GM21515 (cell line): ENCODE data around the gene PVALB.
"Not testable (repeated sequence)": the region's sequence is repeated elsewhere in the genome, so short reads cannot be mapped to it uniquely, and the experiment has no call there.

ENCODE experiments used
- ATAC-seq: cut with Tn5 transposase; IDR thresholded peaks from one replicate; pipeline ENCODE4 v1.9.1; 2021; ENCODE audit not compliant: unreplicated experiment

PVALB gene

DNA sequence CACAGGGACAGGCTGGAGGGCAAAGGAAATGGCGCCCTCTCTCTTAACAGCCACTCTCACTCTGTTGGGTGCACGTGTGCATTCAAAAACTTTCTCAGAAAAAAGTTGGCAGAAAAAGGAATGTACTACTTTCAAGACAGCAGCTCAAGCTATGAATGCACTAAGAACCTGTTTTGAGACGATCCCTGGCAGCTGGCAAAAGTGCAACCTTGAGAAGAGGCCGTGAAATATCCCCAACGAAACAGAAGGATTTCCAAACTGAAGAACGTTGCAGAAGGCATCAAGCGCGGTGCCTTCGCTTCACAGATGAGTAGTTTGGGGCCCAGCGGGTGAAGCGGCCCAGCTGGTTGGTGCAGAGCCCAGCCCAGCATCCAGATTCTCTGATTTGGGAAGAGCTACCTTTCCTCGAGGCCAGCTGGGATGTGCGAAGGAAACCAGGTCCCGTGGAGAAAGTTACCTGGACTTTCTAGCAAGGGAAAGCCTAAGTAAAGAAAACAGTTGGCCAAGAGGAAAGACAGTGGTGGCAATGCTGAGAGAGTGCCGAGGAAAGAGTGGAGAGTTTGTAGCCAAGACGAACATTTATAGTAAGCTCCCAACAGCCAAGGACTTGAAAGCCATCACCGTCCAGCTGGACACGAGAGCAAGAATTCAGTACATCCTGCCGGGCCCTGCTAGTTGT lies 57.2 kb downstream of the PVALB start:
- no peak for ATAC-seq

DNA sequence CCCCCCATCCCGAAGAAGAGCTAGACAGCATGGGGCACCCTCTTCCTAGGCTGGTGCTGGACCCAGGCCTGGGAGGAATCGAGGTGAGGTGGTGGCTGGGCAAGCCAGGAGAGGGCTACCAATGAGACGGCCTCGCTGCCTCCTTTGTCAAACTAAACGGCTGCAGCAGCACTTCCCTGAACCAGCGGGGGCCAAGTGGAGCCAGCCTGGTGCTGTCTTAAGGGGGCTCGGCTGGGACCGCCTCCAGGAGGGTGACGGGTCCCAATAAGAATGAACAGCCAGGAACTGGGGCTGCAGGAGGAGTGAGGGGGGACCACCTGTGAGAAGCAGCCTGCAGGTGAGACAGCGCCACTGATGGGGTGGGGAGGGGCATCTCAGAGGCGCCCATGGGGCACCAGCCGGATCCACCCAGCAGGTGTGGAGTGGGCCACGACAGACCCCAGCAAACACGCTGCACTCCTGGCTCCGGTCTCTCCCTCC lies 58.0 kb downstream of the PVALB start:
- ATAC-seq = no peak

DNA sequence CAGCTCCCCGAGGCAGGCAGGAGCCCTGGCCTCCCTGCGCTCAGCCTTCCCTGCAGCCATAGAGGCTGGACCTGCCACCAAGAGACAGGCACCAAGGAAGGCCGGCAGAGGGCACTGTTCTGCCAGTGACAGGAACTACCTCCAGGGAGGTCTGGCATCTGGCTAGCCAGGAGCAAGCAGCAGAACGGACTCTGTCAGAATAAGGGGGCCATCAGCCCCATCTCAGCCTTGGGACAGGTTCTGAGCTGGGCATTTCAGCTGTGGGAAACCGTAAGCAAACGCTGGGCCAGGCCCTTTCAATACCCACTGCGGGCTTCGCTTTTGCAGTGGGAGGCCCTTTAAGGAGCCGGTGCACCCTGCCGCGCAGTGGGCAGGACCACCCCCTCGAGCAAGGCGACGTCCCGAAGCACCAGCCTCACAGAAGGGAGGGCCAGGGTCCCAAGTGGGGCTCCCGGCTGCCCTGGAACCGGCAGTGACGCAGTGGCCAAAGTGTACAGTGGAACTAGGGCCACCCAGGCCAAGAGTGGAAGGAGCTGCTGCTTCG lies 59.1 kb downstream of the PVALB start:
- no peak for ATAC-seq

- ATAC-seq = no peak
These were observed 59.8 kb downstream of the PVALB start for GRCh38 chr22:36756746-36757655.

DNA sequence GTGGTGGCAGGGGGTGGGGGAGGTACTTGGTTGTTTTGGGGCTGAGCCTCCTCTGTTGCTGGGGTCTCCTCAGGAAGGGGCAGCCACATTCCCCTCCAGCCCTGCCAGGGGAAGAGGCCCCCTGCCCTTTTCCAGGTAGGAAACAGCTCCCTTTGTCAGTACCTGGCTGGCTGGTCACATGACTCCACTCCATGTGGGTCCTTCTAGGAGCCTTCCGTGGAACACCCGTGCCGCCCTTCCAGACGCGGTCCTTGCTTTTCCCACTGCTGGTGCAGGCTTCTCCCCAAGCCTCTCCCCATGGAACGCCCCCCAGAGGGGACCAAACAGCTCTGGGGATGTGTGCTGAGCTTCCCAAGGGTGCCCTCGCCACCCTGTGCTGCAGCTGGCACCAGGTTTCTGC lies 60.8 kb downstream of the PVALB start:
- ATAC-seq = no peak

DNA sequence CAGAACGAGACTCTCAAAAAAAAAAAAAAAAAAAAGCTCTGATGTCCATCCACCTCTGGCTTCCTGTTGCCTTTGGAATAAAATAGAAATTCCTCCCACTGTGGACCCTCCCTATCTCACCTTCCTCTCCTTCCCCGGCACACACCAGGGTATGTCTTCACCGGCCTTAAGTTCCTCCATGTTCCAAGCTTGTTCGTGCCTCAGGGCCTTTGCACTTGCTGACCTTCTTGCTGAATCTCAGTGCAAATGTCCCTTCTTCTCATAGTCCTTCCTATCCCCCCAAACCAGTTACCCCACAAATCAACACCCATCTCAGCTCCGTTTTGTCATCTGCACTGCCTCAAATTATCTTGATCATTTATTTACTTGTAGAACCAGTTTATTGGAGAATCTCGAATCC lies 61.5 kb downstream of the PVALB start:
- ATAC-seq = no peak

- not testable (repeated sequence) for ATAC-seq
These were observed 62.0 kb downstream of the PVALB start for GRCh38 chr22:36754881-36755280.

- ATAC-seq = no peak
These were observed 62.9 kb downstream of the PVALB start for GRCh38 chr22:36753916-36754315.

- no peak for ATAC-seq
These were observed 63.6 kb downstream of the PVALB start for GRCh38 chr22:36753120-36753802.
